HL-60/S4 treated with phorbol 12-myristate 13-acetate at 8.2 ng/mL for 4 days and 3 days (cell line): ENCODE results near the gene EEF1AKMT3.

Source experiments
- in situ Hi-C: fragments of 300-500 bp; cut with MboI; formaldehyde crosslinking; loops from 2 replicates; pipeline ENCODE4 v1.15.0; 2022; ENCODE audit warnings: low sequenced_read_pairs

The EEF1AKMT3 gene

GRCh38 chr12:57750561-57751431, 21.6 kb upstream of the EEF1AKMT3 start:
- in situ Hi-C loops, result no loop called here

DNA sequence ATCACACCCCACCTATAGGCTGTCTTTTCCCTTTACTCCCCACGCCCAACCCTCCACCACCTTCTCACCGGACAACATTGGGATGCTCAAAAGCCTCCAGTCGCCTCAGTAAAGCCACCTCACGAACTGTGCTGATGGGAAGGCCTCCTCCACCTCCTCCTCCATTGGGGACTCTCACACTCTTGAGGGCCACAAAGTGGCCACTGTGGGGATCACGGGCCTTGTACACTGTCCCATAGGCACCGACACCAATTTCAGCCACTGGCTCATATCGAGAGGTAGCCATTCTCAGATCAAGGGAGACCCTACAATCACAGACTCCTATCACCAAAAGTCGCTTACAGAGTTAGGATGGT, 21.0 kb upstream of the EEF1AKMT3 start:
- in situ Hi-C loops, result no loop called here

DNA sequence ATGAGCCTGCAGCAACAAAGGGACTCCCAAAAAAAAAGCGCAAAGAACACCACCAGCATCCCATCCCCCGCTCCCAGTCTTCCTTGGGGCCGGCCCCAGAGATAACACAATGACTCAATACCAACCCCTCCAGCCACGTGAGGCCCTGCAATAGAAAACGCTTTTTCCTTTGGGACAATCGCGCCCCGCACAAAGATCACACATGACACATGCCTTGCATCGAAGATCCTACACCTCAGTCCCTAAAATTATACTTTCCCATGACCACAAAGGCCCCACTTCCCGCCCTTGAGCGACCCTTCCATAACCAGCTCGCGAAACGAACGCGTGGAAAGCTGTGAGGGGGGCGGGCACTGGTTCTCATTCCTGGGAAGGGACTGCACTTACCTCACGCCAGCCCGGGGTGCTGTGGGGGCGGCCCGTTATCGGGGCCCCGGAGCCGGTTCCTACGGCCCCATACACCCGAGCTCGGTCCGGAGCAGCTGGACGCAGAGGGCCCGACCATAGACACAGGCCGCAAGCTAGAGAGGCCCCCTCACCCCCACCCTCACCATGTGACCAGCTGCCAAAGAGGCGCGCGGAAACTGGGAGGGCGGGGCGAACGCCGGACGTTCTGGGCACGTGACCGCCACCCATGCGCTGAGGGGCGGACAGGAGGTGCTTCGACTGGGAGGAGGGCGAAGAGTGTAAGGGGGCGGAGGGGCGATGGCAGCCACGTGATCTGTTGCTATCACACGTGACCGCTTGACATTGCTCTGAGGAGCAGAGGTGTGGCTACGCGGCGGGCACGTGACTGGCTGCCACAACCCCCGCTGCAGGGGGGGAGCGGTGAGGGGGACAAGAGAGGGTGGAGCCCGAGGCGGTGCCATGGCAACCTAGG, 20.4 kb upstream of the EEF1AKMT3 start, which contains the start of gene CDK4:
Gene CDK4 (minus strand): TSS at position 523 of the 880 bp plus-strand sequence. CDS start 593 bp downstream, outside the sequence.
- in situ Hi-C loops, result no loop called here

DNA sequence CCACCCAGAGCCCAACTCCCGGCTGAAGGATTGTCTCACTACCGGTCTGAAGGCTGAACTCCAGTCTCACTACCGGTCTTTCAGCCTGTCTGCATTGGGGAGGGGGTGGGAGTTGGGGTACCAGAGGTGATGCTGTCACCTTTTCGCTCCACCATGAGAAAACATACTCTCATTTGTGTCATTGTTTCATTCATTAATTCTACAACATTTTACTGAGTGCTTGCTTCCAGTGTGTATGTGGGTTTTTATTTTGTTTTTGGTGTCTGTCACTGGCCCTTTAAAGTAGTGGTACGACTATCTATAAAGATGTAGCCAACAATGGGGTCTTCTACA, 19.8 kb upstream of the EEF1AKMT3 start:
- in situ Hi-C loops, result no loop called here

DNA sequence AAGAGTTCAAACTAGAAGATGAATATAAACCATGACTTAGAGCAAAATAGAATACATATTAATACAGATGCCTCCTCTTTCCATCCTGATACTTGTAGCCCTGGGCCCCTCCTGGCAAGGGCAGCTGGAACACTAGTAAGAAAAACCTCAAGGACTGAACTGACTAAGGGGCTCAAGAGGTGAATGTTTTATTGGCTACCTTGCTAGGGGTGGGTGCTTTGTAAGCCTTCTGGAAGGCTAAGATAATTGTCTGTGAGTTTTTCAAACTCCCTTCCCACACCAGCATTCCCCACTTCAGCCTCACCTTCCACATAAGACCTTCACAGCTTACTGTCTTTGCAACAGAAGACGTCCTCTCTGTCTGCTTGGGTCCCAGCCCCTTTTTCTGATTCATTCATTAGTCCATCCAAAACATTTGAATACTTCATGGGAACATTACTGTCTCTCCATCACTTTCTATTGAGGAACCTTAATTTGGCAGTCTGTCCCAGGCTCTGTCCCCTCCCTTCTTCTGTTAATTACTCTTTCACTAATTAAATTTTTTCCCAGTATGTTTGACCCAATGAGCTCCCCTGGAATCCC, 18.6 kb upstream of the EEF1AKMT3 start:
- in situ Hi-C loops, result no loop called here

- in situ Hi-C loops, result no loop called here
Observed at GRCh38 chr12:57754411-57755193, 17.8 kb upstream of the EEF1AKMT3 start, which contains the start of gene MARCHF9. MARCHF9 (plus strand) TSS chr12:57755103; CDS start chr12:57755529, 426 bp downstream.

- in situ Hi-C loops, result no loop called here
Observed at GRCh38 chr12:57755194-57755453, 17.3 kb upstream of the EEF1AKMT3 start.

DNA sequence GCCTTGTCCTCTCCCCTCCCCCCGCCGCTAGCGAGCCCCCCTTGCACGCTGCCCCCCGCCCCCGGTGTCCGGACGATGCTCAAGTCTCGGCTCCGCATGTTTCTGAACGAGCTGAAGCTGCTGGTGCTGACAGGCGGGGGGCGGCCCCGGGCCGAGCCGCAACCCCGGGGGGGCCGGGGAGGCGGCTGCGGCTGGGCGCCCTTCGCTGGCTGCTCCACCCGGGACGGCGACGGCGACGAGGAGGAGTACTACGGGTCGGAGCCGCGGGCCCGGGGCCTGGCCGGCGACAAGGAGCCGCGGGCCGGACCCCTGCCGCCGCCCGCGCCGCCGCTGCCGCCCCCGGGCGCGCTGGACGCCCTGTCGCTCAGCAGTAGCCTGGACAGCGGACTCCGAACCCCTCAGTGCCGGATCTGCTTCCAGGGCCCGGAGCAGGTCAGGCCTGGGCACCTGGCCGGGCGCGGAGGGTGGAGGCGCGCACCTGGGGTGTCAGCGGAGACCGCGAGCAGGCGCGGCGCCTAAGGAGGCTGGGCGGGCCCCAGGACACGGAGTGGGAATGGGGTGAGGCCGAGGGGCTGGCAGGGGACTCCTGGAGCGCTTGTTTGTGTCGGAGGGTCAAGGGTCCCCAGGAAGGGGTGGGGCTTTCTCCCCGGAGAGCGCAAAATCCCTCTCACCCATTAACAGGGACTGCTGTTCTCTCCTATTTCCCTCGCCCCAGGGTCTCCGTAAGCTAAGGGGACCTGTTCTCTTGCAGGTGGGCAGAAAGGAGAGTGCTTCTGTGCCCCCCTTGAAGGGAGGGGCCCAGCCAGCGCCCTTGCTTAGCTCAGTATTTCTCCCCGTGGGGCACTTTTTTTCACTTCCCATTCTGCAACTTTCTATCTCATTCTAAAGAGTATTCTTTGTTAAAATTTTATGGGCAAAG, 16.7 kb upstream of the EEF1AKMT3 start:
- in situ Hi-C loops, result no loop called here

GRCh38 chr12:57756406-57757341, 15.7 kb upstream of the EEF1AKMT3 start:
- in situ Hi-C loops, result no loop called here

DNA sequence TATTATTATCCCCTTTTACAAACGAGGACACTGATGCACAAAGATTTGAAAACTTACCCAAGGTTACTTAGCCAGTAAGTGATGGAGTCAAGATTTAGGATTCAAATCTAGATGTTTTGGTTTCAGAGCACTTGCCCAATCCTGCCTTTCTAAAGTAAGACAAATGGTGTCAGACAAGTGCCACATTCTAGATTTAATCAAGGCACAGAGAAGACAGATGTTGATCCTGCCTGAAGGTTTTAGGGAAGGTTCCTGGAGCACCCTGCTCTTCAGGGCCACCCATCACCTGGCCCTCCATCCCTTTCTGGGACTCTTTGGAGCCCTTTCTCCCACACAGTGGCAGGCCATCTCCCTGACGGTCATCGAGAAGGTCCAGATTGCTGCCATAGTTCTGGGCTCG, 14.6 kb upstream of the EEF1AKMT3 start:
- in situ Hi-C loops, result no loop called here

- in situ Hi-C loops, result no loop called here
Observed at GRCh38 chr12:57758552-57759359, 13.7 kb upstream of the EEF1AKMT3 start.

- in situ Hi-C loops, result no loop called here
Observed at GRCh38 chr12:57759360-57759980, 12.9 kb upstream of the EEF1AKMT3 start.

DNA sequence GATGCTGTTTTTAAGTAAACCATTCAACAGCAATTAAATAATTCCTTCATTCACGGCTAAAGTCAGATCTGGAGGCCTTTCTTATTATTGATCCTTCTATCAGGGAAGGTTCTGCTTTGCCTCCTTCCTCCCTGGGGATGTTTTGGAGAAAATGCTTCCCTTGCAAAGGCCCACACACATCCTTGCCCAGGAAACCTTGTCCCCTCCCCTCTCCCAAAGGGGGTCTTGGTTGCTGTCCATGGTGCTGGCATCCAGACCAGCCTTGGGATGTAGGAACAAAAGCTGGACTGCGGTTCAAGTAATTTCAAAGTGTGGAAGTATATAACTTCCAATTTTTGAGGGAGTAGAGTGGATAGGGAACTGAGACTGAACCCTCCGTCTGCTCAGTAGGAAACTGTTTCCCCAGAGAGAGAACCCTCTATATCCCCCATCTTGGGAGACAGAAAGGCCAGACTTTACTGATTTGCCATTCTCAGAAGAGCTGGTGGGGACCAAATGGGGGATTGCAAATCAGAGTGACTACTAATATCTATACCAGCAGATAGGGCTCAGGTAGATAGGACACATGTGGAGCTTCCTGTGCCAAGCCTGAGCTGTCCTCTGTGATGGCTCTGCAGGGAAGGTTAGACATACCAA, 11.9 kb upstream of the EEF1AKMT3 start:
- in situ Hi-C loops, result no loop called here

DNA sequence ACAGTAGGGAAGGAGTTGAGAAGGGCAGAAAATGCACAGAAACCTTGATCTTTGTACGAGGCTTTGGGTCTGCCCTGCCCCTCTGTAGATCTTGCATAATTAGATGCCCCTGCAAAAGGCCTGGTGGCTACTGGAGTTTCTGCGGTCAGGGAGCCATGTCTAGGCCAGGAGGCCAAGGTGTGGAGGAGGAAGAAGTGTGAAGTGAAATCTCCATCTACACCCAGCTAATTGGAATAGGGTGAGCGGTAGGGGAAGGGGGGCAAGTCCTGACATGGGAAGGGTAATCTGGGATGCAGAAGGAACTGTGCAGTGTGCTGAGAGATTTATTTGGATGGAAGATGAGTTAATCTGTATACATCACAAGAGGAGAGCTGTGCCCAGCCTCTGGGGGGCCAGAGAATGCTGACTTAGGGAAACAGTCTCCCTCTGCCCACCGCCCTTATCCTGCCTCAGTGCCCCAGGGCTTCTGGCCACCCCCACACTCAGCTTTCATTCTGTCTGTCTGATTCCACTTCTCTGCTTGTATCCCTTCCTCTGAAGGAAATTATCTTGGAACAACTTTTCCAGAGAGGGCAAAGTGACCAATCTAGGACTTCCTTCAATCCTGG, 10.9 kb upstream of the EEF1AKMT3 start:
- in situ Hi-C loops, result no loop called here

- in situ Hi-C loops, result no loop called here
Observed at GRCh38 chr12:57762463-57762862, 10.0 kb upstream of the EEF1AKMT3 start.

GRCh38 chr12:57763881-57764661, 8.3 kb upstream of the EEF1AKMT3 start:
- in situ Hi-C loops, result no loop called here
